OCI-LY1 (cell line): ENCODE data around the gene TSPAN3.

Source experiments
- EZH2 ChIP-seq: fragments of 200-600 bp; sonication (generic), shearing (Covaris generic); IDR thresholded peaks from 2 replicates; pipeline ENCODE4 v1.8.0; 2017; ENCODE audit warnings: borderline replicate concordance, mixed run types, mild to moderate bottlenecking, antibody characterized with exemption, low read length, moderate library complexity, mixed read lengths
- TF ChIP-seq, protein P1 (sequence below): fragments of 200-600 bp; sonication (generic), shearing (Covaris generic); IDR thresholded peaks from 2 replicates; pipeline ENCODE4 v1.5.1; 2017; ENCODE audit warnings: mild to moderate bottlenecking, antibody characterized with exemption, low read length, moderate library complexity, mixed read lengths

DNA sequence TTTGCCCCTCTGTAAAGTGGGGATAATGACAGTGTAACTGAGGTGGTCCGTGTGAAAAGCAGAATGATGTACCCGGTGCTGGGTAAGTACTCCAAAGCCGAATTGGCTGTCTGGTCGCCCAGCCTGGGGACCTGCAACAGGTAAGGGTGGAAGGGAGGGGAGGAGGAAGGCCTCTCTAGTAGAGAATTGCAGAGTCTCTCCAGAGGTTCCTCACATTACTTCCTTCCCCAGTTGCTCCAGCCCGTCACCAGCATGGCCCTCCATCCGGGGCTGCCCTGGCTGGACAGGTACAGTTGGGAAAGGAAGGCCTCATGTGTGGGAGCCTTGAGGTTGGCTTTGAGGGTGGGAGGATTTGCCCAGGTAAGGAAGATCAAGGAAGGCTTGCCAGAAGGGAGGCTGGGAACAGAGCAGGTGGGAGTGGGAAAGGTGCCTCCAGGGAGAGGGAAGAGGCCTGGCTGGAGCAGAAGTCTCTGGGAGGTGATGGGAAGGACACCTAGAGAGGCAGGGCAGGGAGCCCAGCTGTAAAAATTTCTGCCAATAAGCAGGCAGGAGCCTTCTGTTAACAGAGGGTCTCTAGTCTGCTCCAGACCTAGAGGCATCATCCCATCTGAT lies 77.7 kb downstream of the TSPAN3 start:
- TF ChIP-seq, protein P1, sequence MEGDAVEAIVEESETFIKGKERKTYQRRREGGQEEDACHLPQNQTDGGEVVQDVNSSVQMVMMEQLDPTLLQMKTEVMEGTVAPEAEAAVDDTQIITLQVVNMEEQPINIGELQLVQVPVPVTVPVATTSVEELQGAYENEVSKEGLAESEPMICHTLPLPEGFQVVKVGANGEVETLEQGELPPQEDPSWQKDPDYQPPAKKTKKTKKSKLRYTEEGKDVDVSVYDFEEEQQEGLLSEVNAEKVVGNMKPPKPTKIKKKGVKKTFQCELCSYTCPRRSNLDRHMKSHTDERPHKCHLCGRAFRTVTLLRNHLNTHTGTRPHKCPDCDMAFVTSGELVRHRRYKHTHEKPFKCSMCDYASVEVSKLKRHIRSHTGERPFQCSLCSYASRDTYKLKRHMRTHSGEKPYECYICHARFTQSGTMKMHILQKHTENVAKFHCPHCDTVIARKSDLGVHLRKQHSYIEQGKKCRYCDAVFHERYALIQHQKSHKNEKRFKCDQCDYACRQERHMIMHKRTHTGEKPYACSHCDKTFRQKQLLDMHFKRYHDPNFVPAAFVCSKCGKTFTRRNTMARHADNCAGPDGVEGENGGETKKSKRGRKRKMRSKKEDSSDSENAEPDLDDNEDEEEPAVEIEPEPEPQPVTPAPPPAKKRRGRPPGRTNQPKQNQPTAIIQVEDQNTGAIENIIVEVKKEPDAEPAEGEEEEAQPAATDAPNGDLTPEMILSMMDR, result no peak
- no peak for TF ChIP-seq EZH2
